ENCODE measurements around the gene NEK1.

NEK1 gene

GRCh38 chr4:169420291-169420690 is 192.1 kb downstream of the NEK1 start:
- H3K27ac ChIP-seq (ENCODE audit: low read length): no peak overlapping the region
- H3K27me3 ChIP-seq (ENCODE audit: control insufficient read depth, insufficient read depth, low read length): no peaks in the 10 kb centered on the region
- no peak for DNase-seq (ENCODE audit: low read depth, low spot score)
- no peaks in the 10 kb centered on the region for H3K4me1 ChIP-seq (ENCODE audit: control insufficient read depth, insufficient read depth, low read length)
- H3K9me3 ChIP-seq (ENCODE audit: control insufficient read depth, insufficient read depth, low read length): no peaks in the 10 kb centered on the region
- no peaks in the 10 kb centered on the region for H3K36me3 ChIP-seq (ENCODE audit: control insufficient read depth, insufficient read depth, low read length)
- H3K4me3 ChIP-seq (ENCODE audit: low read length): no peak overlapping the region
- no CpG with 5 or more reads among the region's 4 CpGs for WGBS (ENCODE audit: insufficient coverage, insufficient read length)

GRCh38 chr4:169418846-169419245 is 193.5 kb downstream of the NEK1 start:
- Histone ChIP-seq H3K27me3 (ENCODE audit: control insufficient read depth, insufficient read depth, low read length) (no peaks in the 10 kb centered on the region), H3K27ac (ENCODE audit: low read length) (no peak overlapping the region)

DNA sequence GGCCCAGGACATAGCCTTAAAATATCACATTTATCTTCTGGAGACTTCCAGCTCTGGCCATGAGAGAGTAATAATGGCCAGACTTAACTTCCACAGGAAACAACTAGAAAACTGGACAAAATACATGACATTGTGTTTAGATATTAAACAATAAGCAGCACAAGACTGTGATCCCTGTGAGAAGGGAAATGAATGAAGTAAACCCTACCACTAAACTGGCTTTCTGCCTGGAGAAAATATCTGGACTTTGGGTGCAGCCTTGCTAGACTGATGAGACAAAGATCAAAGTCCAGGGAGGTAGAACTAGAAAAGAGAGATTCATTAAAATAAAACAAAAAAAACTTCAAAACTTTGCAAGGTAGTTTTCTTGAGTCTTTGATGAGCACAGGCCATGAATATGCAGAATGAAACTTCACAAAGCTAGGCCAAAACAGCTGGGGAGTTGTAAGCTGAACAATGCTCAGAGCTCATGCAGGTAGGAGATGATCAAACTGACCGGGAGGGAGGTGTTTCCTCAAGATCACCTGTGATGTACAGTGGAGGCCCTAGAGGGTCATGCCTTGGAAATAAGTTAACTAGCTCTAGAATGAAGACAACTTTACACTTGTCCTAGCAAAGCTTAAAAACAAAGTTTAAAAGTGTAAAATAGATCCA is 194.6 kb downstream of the NEK1 start:
- H3K4me1 ChIP-seq (ENCODE audit: control insufficient read depth, insufficient read depth, low read length): no peaks in the 10 kb centered on the region
- H3K27me3 ChIP-seq (ENCODE audit: control insufficient read depth, insufficient read depth, low read length): no peaks in the 10 kb centered on the region
- DNase-seq (ENCODE audit: low read depth, low spot score): no peak
- no peak overlapping the region for H3K27ac ChIP-seq (ENCODE audit: low read length)
- H3K9me3 ChIP-seq (ENCODE audit: control insufficient read depth, insufficient read depth, low read length): no peaks in the 10 kb centered on the region
- no peak overlapping the region for H3K4me3 ChIP-seq (ENCODE audit: low read length)
- no CpG with 5 or more reads among the region's 1 CpG for WGBS (ENCODE audit: insufficient coverage, insufficient read length)
- H3K36me3 ChIP-seq (ENCODE audit: control insufficient read depth, insufficient read depth, low read length): no peaks in the 10 kb centered on the region

More at GRCh38 chr4:169418846-169419245, 193.5 kb downstream of the NEK1 start:
- Histone ChIP-seq H3K4me3 (ENCODE audit: low read length) (no peak overlapping the region), H3K4me1 (ENCODE audit: control insufficient read depth, insufficient read depth, low read length) (no peaks in the 10 kb centered on the region), H3K9me3 (ENCODE audit: control insufficient read depth, insufficient read depth, low read length) (no peaks in the 10 kb centered on the region), H3K36me3 (ENCODE audit: control insufficient read depth, insufficient read depth, low read length) (no peaks in the 10 kb centered on the region)
- DNase-seq (ENCODE audit: low read depth, low spot score): no peak

DNA sequence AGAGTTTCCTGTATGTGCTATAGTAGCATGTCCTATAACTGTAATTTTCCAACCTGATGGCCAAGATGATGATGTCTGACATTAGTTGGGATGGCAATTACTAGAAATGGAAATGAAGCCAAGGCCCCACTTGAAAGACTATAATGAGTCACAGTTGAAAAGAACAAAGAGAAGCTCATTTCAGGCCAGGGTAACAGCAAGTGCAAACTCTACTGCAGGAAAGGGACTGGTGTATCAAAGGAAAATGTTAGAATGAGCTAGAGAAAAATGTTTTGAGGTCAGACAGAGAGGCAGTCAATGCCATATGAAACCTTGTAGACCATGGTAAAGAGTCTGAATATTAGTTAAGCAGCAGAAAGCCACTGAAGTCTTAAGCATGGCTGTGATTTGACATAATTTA is 195.4 kb downstream of the NEK1 start:
- no peak for DNase-seq (ENCODE audit: low read depth, low spot score)
- Histone ChIP-seq H3K4me1 (ENCODE audit: control insufficient read depth, insufficient read depth, low read length) (no peaks in the 10 kb centered on the region), H3K4me3 (ENCODE audit: low read length) (no peak overlapping the region), H3K27me3 (ENCODE audit: control insufficient read depth, insufficient read depth, low read length) (no peaks in the 10 kb centered on the region), H3K36me3 (ENCODE audit: control insufficient read depth, insufficient read depth, low read length) (no peaks in the 10 kb centered on the region), H3K27ac (ENCODE audit: low read length) (no peak overlapping the region), H3K9me3 (ENCODE audit: control insufficient read depth, insufficient read depth, low read length) (no peaks in the 10 kb centered on the region)

DNA sequence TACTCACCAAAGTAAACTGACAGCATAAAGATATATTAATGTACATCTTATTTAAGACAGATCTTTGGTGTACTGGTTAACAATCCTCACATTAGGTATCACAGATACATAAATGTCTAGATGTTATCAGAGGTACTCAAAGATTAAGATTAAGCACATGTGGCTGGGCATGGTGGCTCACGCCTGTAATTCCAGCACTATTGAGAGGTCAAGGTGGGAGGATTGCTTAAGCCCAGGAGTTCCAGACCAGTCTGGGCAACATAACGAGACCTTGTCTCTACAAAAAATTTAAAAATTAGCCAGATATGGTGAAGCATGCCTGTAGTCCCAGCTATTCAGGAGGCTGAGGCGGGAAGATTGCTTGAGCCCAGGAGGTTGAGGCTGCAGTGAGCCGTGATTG is 195.9 kb downstream of the NEK1 start:
- no peaks in the 10 kb centered on the region for H3K9me3 ChIP-seq (ENCODE audit: control insufficient read depth, insufficient read depth, low read length)
- no CpG with 5 or more reads among the region's 4 CpGs for WGBS (ENCODE audit: insufficient coverage, insufficient read length)
- H3K27ac ChIP-seq (ENCODE audit: low read length): no peak overlapping the region
- no peaks in the 10 kb centered on the region for H3K36me3 ChIP-seq (ENCODE audit: control insufficient read depth, insufficient read depth, low read length)
- no peaks in the 10 kb centered on the region for H3K27me3 ChIP-seq (ENCODE audit: control insufficient read depth, insufficient read depth, low read length)
- H3K4me1 ChIP-seq (ENCODE audit: control insufficient read depth, insufficient read depth, low read length): no peaks in the 10 kb centered on the region
- H3K4me3 ChIP-seq (ENCODE audit: low read length): no peak overlapping the region
- DNase-seq (ENCODE audit: low read depth, low spot score): no peak

DNA sequence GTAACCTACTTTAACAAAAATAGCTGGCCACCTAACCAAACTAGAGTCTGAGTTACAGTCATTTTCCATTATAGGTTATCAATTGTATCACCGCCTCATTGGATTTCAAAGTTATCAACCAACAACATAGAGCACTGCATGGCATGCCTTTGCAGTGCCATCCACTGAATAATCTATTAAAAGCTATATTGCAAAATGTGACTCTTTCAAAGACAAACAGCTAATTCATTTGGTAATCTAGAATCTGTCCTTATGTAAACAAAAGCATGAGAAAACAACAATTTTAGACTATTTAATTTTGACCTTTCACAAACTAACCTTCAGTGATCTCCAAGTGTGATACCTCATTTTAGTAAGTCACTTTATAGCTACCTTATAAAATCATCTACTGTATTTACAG is 197.5 kb downstream of the NEK1 start:
- Histone ChIP-seq H3K4me3 (ENCODE audit: low read length) (no peak overlapping the region), H3K4me1 (ENCODE audit: control insufficient read depth, insufficient read depth, low read length) (no peaks in the 10 kb centered on the region), H3K9me3 (ENCODE audit: control insufficient read depth, insufficient read depth, low read length) (no peaks in the 10 kb centered on the region), H3K27me3 (ENCODE audit: control insufficient read depth, insufficient read depth, low read length) (no peaks in the 10 kb centered on the region), H3K27ac (ENCODE audit: low read length) (no peak overlapping the region), H3K36me3 (ENCODE audit: control insufficient read depth, insufficient read depth, low read length) (no peaks in the 10 kb centered on the region)
- WGBS (ENCODE audit: insufficient coverage, insufficient read length): no CpG with 5 or more reads among the region's 1 CpG
- no peak for DNase-seq (ENCODE audit: low read depth, low spot score)

GRCh38 chr4:169412046-169412445 is 200.3 kb downstream of the NEK1 start:
- H3K36me3 ChIP-seq (ENCODE audit: control insufficient read depth, insufficient read depth, low read length): no peaks in the 10 kb centered on the region
- H3K27ac ChIP-seq (ENCODE audit: low read length): no peak overlapping the region
- no peak for DNase-seq (ENCODE audit: low read depth, low spot score)
- H3K27me3 ChIP-seq (ENCODE audit: control insufficient read depth, insufficient read depth, low read length): no peaks in the 10 kb centered on the region
- H3K4me1 ChIP-seq (ENCODE audit: control insufficient read depth, insufficient read depth, low read length): no peaks in the 10 kb centered on the region
- no peaks in the 10 kb centered on the region for H3K9me3 ChIP-seq (ENCODE audit: control insufficient read depth, insufficient read depth, low read length)
- no peak overlapping the region for H3K4me3 ChIP-seq (ENCODE audit: low read length)

DNA sequence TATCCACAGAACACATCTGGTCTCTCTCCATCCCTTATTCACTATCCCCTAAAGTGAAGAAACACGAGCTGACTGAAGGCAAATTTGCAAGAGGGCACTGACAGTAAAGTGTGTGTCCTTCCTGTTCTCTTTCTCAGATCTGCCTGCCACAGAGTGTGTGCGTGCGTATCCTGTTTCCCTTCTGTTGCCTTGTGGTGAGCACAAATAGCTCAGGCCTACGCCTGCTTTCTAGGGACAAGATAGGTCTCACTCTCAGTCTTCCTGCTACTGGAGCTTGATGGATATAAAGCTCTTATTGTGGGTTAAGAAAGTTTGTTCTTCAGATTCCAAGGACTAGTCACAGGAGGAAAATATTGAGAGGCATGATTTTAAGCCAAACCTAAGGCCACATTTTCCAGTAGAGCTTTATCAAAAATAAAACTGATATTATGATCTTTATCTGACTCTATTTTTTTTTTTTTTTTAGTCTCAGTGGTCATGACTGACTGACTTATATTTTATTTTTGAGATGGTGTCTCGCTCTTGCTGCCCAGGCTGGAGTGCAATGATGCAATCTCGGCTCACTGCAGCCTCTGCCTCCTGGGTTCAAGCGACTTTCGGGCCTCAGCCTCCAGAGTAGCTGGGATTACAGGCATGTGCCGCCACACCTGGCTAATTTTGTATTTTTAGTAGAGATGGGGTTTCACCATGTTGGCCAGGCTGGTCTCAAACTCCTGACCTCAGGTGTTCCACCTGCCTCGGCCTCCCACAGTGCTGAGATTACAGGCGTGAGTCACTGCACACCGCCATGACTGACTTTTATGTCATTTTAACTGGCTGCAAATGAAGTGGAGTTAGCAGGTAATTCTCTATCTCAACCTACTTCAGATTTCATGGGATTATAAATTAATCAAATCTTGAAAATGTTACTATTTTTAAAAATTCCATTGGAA is 201.3 kb downstream of the NEK1 start:
- no peak overlapping the region for H3K27ac ChIP-seq (ENCODE audit: low read length)
- WGBS (ENCODE audit: insufficient coverage, insufficient read length): no CpG with 5 or more reads among the region's 12 CpGs

DNA sequence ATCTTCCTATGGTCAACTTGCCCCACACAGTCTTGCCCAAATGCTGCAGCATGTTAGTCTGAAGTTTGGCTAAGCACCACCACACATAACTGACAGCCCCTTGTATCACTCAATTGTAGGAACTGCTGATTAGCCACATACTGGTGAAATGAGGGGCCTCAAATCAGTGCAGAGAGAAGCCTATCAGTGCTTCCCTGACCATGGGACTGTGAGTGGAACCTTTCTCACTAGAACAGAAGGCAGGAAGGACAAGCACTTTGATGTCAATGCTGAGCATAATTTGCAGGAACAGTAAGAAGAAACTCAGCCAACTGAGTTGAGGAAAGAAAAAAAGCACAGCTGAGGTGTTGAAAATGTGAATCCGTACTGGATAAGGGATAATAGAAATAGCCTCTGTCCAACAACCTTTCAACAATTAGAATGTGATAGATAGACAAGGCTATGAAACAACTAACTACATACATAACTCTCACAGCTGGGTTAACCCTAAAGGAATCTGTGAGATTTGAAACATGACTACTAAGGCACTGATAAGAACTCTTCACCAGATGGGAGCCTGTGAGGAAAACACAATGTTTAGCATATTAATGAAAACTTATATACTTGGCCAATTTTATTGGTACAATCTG is 205.1 kb downstream of the NEK1 start:
- Histone ChIP-seq H3K4me3 (ENCODE audit: low read length) (no peak overlapping the region), H3K27ac (ENCODE audit: low read length) (no peak overlapping the region), H3K27me3 (ENCODE audit: control insufficient read depth, insufficient read depth, low read length) (no peaks in the 10 kb centered on the region), H3K4me1 (ENCODE audit: control insufficient read depth, insufficient read depth, low read length) (peaks cover 1% of the 10 kb centered on the region; the same call in 1 of the 2 replicates), H3K9me3 (ENCODE audit: control insufficient read depth, insufficient read depth, low read length) (no peaks in the 10 kb centered on the region), H3K36me3 (ENCODE audit: control insufficient read depth, insufficient read depth, low read length) (no peaks in the 10 kb centered on the region)
- no CpG with 5 or more reads among the region's 1 CpG for WGBS (ENCODE audit: insufficient coverage, insufficient read length)
- DNase-seq (ENCODE audit: low read depth, low spot score): no peak

More for the DNA sequence above, 201.3 kb downstream of the NEK1 start:
- no peak for DNase-seq (ENCODE audit: low read depth, low spot score)
- no peaks in the 10 kb centered on the region for H3K4me1 ChIP-seq (ENCODE audit: control insufficient read depth, insufficient read depth, low read length)
- no peaks in the 10 kb centered on the region for H3K36me3 ChIP-seq (ENCODE audit: control insufficient read depth, insufficient read depth, low read length)
- H3K27me3 ChIP-seq (ENCODE audit: control insufficient read depth, insufficient read depth, low read length): no peaks in the 10 kb centered on the region
- H3K9me3 ChIP-seq (ENCODE audit: control insufficient read depth, insufficient read depth, low read length): no peaks in the 10 kb centered on the region
- H3K4me3 ChIP-seq (ENCODE audit: low read length): no peak overlapping the region

GRCh38 chr4:169404960-169405359 is 207.4 kb downstream of the NEK1 start:
- peaks cover 1% of the 10 kb centered on the region; the same call in 1 of the 2 replicates for H3K4me1 ChIP-seq (ENCODE audit: control insufficient read depth, insufficient read depth, low read length)
- WGBS (ENCODE audit: insufficient coverage, insufficient read length): no CpG with 5 or more reads among the region's 1 CpG
- no peaks in the 10 kb centered on the region for H3K36me3 ChIP-seq (ENCODE audit: control insufficient read depth, insufficient read depth, low read length)
- no peaks in the 10 kb centered on the region for H3K9me3 ChIP-seq (ENCODE audit: control insufficient read depth, insufficient read depth, low read length)
- H3K27ac ChIP-seq (ENCODE audit: low read length): no peak overlapping the region
- no peak overlapping the region for H3K4me3 ChIP-seq (ENCODE audit: low read length)
- DNase-seq (ENCODE audit: low read depth, low spot score): no peak
- H3K27me3 ChIP-seq (ENCODE audit: control insufficient read depth, insufficient read depth, low read length): no peaks in the 10 kb centered on the region

Measured in iPS DF 6.9 (cell line).